ENCODE data around the gene C4B. TPM values are rescaled to one million over a fixed set of nuclear protein-coding genes. Genes with fewer than 3 reads are reported as not detected.
A peak's percentile ranks its signal among the peaks of the same experiment; 100 is the strongest.
"Not testable (repeated sequence)": the region's sequence is repeated elsewhere in the genome, so short reads cannot be mapped to it uniquely, and the experiment has no call there.

Gene C4B
- total RNA-seq (2014; rRNA removed; shearing (Covaris generic)), result 0.69 and 0.87 TPM in 2 replicates
- 0.28 and 3.3 TPM in 2 replicates for polyA plus RNA-seq (2014; cell fraction: nucleus; rRNA removed)

DNA sequence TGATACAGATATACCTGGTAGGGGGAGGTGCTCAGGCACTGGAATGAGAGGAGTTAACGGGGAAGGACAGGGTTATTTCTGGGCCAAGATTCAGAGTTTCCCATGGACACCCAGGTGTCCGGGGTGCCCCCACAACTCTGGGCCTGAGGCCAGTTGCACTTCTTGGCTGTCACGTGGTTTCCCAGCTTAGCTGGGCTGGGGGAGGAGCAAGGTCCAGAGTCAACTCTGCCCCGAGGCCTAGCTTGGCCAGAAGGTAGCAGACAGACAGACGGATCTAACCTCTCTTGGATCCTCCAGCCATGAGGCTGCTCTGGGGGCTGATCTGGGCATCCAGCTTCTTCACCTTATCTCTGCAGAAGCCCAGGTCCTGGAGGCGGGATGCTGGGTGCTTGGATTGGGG, at the start of gene C4B:
C4B (plus strand) TSS at position 249 of the 400 bp plus-strand sequence; CDS start at position 300, 51 bp downstream.
- DNase-seq (ENCODE audit: extremely low read depth, low read depth), result not testable (repeated sequence)

DNA sequence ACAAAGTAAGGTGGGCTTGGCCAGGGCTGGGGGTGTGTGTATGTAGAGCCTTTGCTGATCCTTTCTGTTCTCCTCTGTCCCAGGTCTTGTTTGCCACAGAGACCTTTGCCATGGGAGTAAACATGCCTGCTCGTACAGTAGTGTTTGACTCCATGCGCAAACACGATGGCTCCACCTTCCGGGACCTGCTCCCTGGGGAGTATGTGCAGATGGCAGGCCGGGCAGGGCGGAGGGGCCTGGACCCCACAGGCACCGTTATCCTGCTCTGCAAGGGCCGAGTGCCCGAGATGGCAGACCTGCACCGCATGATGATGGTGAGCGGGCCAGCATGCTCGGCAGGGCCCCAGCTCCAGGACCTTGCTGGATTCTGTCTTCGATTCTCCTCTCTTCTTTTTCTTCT, 48.9 kb upstream of the C4B start:
- DNase-seq (ENCODE audit: extremely low read depth, low read depth), result no peak

DNA sequence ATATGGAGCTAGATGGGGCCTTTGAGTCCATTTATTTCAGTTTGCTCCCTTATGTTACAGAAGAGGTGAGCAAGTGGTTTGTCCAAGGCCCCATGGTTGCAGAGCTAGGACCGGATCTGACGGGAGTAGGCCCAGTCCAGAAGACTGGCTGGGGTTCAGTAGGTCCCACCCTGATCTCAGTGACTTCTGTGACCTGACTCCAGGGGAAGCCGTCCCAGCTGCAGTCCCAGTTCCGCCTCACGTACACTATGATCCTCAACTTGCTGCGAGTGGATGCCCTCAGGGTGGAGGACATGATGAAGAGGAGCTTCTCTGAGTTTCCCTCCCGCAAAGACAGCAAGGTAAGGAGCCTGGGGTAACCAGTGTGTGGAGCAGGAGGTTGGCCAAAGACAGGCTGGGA, 48.1 kb upstream of the C4B start:
- DNase-seq (ENCODE audit: extremely low read depth, low read depth), result no peak

DNA sequence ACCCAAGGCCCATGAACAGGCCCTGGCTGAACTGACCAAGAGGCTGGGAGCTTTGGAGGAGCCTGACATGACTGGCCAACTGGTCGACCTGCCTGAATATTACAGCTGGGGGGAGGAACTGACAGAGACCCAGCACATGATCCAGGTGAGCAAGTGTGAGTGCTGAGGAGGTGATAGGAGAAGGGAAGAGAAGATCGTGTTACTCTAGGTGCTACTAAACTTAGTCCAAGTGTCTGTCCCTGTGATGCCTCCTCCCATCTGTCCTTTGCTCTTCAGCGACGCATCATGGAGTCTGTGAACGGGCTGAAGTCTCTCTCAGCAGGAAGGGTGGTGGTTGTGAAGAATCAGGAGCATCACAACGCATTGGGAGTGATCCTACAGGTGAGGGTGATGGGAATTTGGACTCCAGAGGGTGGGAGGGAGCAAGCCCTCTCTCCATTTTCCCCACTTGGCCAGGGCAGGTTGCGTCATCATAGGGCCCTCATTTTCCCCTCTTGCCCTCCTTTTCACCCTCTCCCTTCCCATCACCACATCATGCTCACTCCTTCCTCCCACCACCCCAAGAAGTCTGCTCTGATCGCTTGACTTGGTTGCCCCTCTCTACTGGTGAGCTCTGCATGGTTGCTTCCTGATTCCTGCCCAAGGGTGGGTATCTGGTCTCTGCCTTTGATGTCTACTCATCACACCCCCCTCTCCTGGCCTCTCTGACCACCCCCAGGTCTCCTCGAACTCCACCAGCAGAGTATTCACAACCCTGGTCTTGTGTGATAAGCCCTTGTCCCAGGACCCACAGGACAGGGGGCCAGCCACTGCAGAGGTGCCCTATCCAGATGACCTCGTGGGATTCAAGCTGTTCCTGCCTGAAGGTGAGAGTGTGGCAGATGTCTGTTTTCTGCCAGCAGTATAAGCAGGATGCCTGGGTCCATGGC, 47.3 kb upstream of the C4B start:
- DNase-seq (ENCODE audit: extremely low read depth, low read depth), result no peak

DNA sequence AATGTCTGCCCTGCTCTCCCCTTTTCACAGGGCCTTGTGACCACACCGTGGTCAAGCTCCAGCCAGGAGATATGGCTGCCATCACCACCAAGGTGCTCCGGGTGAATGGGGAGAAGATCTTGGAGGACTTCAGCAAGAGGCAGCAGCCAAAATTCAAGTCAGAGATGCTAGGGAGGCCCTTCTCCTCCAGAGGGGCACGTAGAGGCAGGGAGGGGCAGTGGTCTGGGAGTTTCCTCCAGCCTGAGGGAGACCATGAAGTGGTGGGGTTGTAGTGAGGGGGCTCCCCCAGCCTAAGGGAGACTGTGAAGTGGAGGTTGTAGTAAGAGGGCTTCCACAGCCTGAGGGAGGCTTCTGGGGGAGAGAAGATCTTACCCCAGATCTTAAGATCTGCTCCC, 46.7 kb upstream of the C4B start:
- DNase-seq (ENCODE audit: extremely low read depth, low read depth), result no peak

GRCh38 chr6:31968326-31968725, 46.3 kb upstream of the C4B start:
- DNase-seq (ENCODE audit: extremely low read depth, low read depth), result no peak

- no peak for DNase-seq (ENCODE audit: extremely low read depth, low read depth)
Measured at GRCh38 chr6:31968791-31969711, 45.5 kb upstream of the C4B start.

GRCh38 chr6:31969712-31970603, 44.6 kb upstream of the C4B start:
- DNase-seq (ENCODE audit: extremely low read depth, low read depth), result no peak

- no peak for DNase-seq (ENCODE audit: extremely low read depth, low read depth)
Measured at GRCh38 chr6:31970604-31971271, 43.9 kb upstream of the C4B start.

- DNase-seq (ENCODE audit: extremely low read depth, low read depth), result no peak
Measured at GRCh38 chr6:31971279-31971992, 43.2 kb upstream of the C4B start.

DNA sequence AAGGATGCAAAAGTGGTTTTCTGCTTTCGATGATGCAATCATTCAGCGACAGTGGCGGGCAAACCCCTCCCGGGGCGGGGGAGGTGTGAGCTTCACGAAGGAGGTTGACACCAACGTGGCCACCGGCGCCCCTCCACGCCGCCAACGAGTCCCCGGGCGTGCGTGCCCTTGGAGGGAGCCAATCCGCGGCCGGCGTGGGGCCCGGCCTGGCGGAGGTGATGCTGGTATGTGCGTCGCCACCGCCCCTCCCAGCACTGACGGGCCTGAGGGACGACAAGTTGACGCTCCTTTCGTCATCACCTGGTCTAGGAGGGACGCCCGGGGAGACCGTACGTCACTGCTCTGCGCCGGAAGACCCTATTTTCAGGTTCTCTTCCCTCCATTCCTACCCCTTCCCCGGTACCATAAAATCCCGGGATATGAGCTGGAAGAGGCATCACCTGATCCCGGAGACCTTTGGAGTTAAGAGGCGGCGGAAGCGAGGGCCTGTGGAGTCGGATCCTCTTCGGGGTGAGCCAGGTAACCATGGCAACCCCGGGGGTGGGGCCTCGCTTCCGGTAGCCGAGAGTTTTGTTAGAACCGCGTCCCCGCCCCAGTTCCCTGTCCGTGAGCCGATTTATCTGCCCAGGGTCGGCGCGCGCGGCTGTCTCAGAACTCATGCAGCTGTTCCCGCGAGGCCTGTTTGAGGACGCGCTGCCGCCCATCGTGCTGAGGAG, 42.4 kb upstream of the C4B start, which contains the start of gene DXO:
DXO (minus strand) TSS at position 146 of the 716 bp plus-strand sequence. CDS start 463 bp downstream, outside the sequence.
- peak; percentile 95 for DNase-seq (ENCODE audit: extremely low read depth, low read depth)

- DNase-seq (ENCODE audit: extremely low read depth, low read depth), result no peak
Measured at GRCh38 chr6:31972709-31973350, 41.8 kb upstream of the C4B start.

- DNase-seq (ENCODE audit: extremely low read depth, low read depth), result not testable (repeated sequence)
Measured at GRCh38 chr6:31976065-31976464, 38.5 kb upstream of the C4B start.

- DNase-seq (ENCODE audit: extremely low read depth, low read depth), result no peak
Measured at GRCh38 chr6:31977816-31978431, 36.7 kb upstream of the C4B start.

DNA sequence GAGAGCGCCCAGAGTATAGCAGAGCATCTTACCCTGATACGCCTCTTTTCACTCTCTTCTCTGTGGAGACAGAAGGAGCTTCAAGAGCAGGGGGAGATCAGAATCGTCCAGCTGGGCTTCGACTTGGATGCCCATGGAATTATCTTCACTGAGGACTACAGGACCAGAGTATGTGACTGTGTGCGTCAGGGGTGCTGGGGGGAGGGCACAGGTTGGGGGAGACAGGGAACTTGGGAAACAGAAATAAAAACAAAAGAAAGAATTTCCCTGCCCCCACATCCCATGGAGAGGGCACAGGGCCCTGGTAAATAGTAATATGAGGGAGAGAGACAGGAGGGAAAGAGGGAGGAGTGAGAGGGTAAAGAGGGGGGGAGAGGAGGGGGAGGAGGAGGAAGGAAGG, 35.8 kb upstream of the C4B start:
- no peak for DNase-seq (ENCODE audit: extremely low read depth, low read depth)

DNA sequence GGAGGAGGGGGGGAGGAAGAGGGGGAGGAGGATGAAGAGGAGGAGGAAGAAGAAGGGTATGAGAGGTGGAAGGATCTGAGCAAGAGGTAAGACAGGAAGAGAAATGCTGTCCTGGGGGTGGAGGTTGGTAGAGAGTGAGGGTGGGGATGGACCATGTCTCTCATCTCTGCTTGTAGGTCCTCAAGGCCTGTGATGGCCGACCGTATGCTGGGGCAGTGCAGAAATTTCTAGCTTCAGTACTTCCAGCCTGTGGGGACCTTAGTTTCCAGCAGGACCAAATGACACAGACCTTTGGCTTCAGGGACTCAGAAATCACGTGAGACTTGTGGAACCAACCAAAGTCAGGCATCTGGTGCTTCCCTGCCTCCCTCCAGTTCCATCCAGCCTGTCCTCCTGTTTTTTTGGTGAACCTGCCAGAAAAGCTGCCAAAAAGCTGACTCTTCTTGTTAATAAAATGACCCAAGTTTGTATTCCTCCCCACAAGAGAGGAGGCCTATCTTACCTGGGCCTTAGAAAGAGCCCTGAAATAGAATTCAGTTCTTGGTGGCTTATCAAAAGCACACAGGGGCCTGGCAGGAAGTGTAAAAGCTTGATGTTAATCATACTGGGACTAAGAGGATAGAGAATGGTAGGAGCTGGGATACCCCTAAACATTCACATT, 35.2 kb upstream of the C4B start:
- no peak for DNase-seq (ENCODE audit: extremely low read depth, low read depth)
